WTC11 (cell line): ENCODE results near the gene TNNC2. TPM values are rescaled to one million over a fixed set of nuclear protein-coding genes. Genes with fewer than 3 reads are reported as not detected.
"Not testable (repeated sequence)": the region's sequence is repeated elsewhere in the genome, so short reads cannot be mapped to it uniquely, and the experiment has no call there.

Experiments
- ATAC-seq: fragments of 200-7000 bp; cut with Tn5 transposase; 2 replicates; pipeline ENCODE4 v1.10.0; 2021; ENCODE audit warnings: mild to moderate bottlenecking, moderate library complexity
- CTCF ChIA-PET: fragments of 300-600 bp; sonication (Branson Sonifier 250); formaldehyde crosslinking; loops from one replicate; lab custom pipeline; 2021; ENCODE audit warnings: antibody characterized with exemption; lab: Charles Lee
- POLR2A ChIA-PET: fragments of 350-600 bp; sonication (Branson Sonifier 250); formaldehyde crosslinking; loops from one replicate; lab custom pipeline; 2021; ENCODE audit warnings: antibody characterized with exemption; lab: Charles Lee
- DNase-seq: peaks from one replicate; pipeline ENCODE4 v3.0.0; 2021; ENCODE audit warnings: low spot score
- H3K27ac Mint-ChIP-seq: 2 replicates; pipeline ENCODE4 v1.8.0; 2021; ENCODE audit warnings: mixed read lengths
- H3K27me3 Mint-ChIP-seq: 2 replicates; pipeline ENCODE4 v1.8.0; 2021; ENCODE audit warnings: low read depth, mild to moderate bottlenecking, moderate library complexity, mixed read lengths
- H3K36me3 Mint-ChIP-seq: 2 replicates; pipeline ENCODE4 v1.8.0; 2021; ENCODE audit warnings: mixed read lengths
- H3K4me1 Mint-ChIP-seq: 2 replicates; pipeline ENCODE4 v1.8.0; 2022; ENCODE audit warnings: mixed read lengths
- H3K4me3 Mint-ChIP-seq: 2 replicates; pipeline ENCODE4 v1.8.0; 2021; ENCODE audit warnings: mild to moderate bottlenecking, moderate library complexity, mixed read lengths
- H3K9me3 Mint-ChIP-seq: 2 replicates; pipeline ENCODE4 v1.8.0; 2021; ENCODE audit warnings: mixed read lengths
- CREM ChIP-seq: sonication (generic); formaldehyde crosslinking; IDR thresholded peaks from 2 replicates; pipeline ENCODE4 v1.8.1; 2022; ENCODE audit warnings: mild to moderate bottlenecking, missing genetic modification reagents, moderate library complexity
- E2F1 ChIP-seq: sonication (generic); formaldehyde crosslinking; IDR thresholded peaks from 2 replicates; pipeline ENCODE4 v1.8.0; 2022; ENCODE audit warnings: mild to moderate bottlenecking, missing genetic modification reagents
- GABPB1 ChIP-seq: sonication (generic); formaldehyde crosslinking; IDR thresholded peaks from 2 replicates; pipeline ENCODE4 v1.8.1; 2023; ENCODE audit warnings: mild to moderate bottlenecking, missing genetic modification reagents
- GTF2I ChIP-seq: fragments of 250-450 bp; sonication (Bioruptor Pico); conservative IDR thresholded peaks from 2 replicates; pipeline ENCODE4 v1.4.0; 2021; ENCODE audit warnings: mild to moderate bottlenecking
- HMGA2 ChIP-seq: fragments of 250-450 bp; sonication (Bioruptor Pico); IDR thresholded peaks from 2 replicates; pipeline ENCODE4 v1.4.0; 2021; ENCODE audit warnings: mild to moderate bottlenecking, moderate library complexity
- HMGXB4 ChIP-seq: sonication (generic); formaldehyde crosslinking; IDR thresholded peaks from 2 replicates; pipeline ENCODE4 v1.8.1; 2023; ENCODE audit warnings: mild to moderate bottlenecking, moderate library complexity, missing genetic modification reagents
- IRF1 ChIP-seq: sonication (generic); formaldehyde crosslinking; IDR thresholded peaks from 2 replicates; pipeline ENCODE4 v1.8.0; 2023; ENCODE audit warnings: missing genetic modification reagents
- MAX ChIP-seq: sonication (generic); formaldehyde crosslinking; IDR thresholded peaks from 2 replicates; pipeline ENCODE4 v1.8.0; 2022; ENCODE audit warnings: mild to moderate bottlenecking, missing genetic modification reagents
- MYBL2 ChIP-seq: sonication (generic); formaldehyde crosslinking; IDR thresholded peaks from 2 replicates; pipeline ENCODE4 v1.8.1; 2023; ENCODE audit warnings: mild to moderate bottlenecking, moderate library complexity, missing genetic modification reagents
- NFYB ChIP-seq: sonication (generic); formaldehyde crosslinking; conservative IDR thresholded peaks from 2 replicates; pipeline ENCODE4 v1.8.0; 2022; ENCODE audit warnings: low read depth, missing genetic modification reagents
- NR2C2 ChIP-seq: sonication (generic); formaldehyde crosslinking; IDR thresholded peaks from 2 replicates; pipeline ENCODE4 v1.8.0; 2022; ENCODE audit warnings: mild to moderate bottlenecking, missing genetic modification reagents
- ZNF121 ChIP-seq: sonication (generic); formaldehyde crosslinking; IDR thresholded peaks from 2 replicates; pipeline ENCODE4 v1.8.0; 2023; ENCODE audit warnings: missing genetic modification reagents
- ZNF219 ChIP-seq: sonication (generic); formaldehyde crosslinking; IDR thresholded peaks from 2 replicates; pipeline ENCODE4 v1.8.0; 2023; ENCODE audit warnings: missing genetic modification reagents, mild to moderate bottlenecking, borderline replicate concordance
- ZNF232 ChIP-seq: sonication (generic); formaldehyde crosslinking; IDR thresholded peaks from 2 replicates; pipeline ENCODE4 v1.8.0; 2022; ENCODE audit warnings: mild to moderate bottlenecking, missing genetic modification reagents
- ZNF281 ChIP-seq: sonication (generic); formaldehyde crosslinking; IDR thresholded peaks from 2 replicates; pipeline ENCODE4 v1.8.0; 2023; ENCODE audit warnings: mild to moderate bottlenecking, missing genetic modification reagents
- ZNF425 ChIP-seq: fragments of 250-450 bp; sonication (Bioruptor Pico); conservative IDR thresholded peaks from 2 replicates; pipeline ENCODE4 v1.9.0; 2021; ENCODE audit warnings: mild to moderate bottlenecking
- total RNA-seq: library from RNA; stranded (reverse); gene quantifications from 3 replicates; pipeline ENCODE4 v1.2.3, GENCODE V29; 2021

The TNNC2 gene
- total RNA-seq, 1 experiment from 2014 or later, result 3.0 TPM

- TF ChIP-seq ZNF425 (CRISPR knock-in tag), result no peak
Measured at GRCh38 chr20:45833030-45833882, 6.1 kb upstream of the TNNC2 start, which contains the start of gene SNX21 (continued).

- Mint-ChIP-seq H3K27ac (peak overlapping the region; percentile 88; the same call in 1 of the 2 replicates), H3K9me3 (no peaks in the 10 kb centered on the region), H3K36me3 (peaks cover 3% of the 10 kb centered on the region; the same call in 1 of the 2 replicates), H3K27me3 (no peaks in the 10 kb centered on the region), H3K4me3 (peak overlapping the region; percentile 76), H3K4me1 (peaks cover 18% of the 10 kb centered on the region)
- no peak for DNase-seq
- ChIA-PET CTCF (interaction anchor here (1.2 to 2.7 kb wide), 2 partner anchors 8 to 57 kb away, joined by 5 to 12 read pairs; no protein-coding TSS in a partner anchor), POLR2A (interaction anchor here (0.9 kb wide), 1 partner anchor 101 kb away, joined by 3 read pairs; the partner anchor contains the start of gene PCIF1)
- no peak for ATAC-seq
- no peak for TF ChIP-seq NR2C2 (CRISPR knock-in tag)
- no peak for TF ChIP-seq IRF1 (CRISPR knock-in tag)
- TF ChIP-seq HMGA2 (CRISPR knock-in tag), result no peak
- TF ChIP-seq E2F1, result no peak
- no peak for TF ChIP-seq MAX (CRISPR knock-in tag)
- no peak for TF ChIP-seq HMGXB4 (CRISPR knock-in tag)
- no peak for TF ChIP-seq CREM (CRISPR knock-in tag)
- no peak for TF ChIP-seq ZNF232 (CRISPR knock-in tag)
Measured at GRCh38 chr20:45832619-45833018, 5.5 kb upstream of the TNNC2 start.

- ATAC-seq, H3K36me3 Mint-ChIP-seq, CTCF ChIA-PET, H3K9me3 Mint-ChIP-seq, DNase-seq, POLR2A ChIA-PET, H3K27me3 Mint-ChIP-seq, H3K27ac Mint-ChIP-seq, H3K4me3 Mint-ChIP-seq: not testable (repeated sequence)
- peaks cover 25% of the 10 kb centered on the region for H3K4me1 Mint-ChIP-seq
- TF ChIP-seq GTF2I, result 0 out of 2 replicates have a peak, but pooled peaks have one; percentile 18
- peak; percentile 82 for TF ChIP-seq GABPB1 (CRISPR knock-in tag)
- peak; percentile 49; the same call in 1 of the 2 replicates for TF ChIP-seq ZNF121 (CRISPR knock-in tag)
Measured at GRCh38 chr20:45829673-45830106, 2.6 kb upstream of the TNNC2 start.

- POLR2A ChIA-PET, result no interaction called here
- no peak overlapping the region for H3K4me3 Mint-ChIP-seq
- H3K36me3 Mint-ChIP-seq, result no peaks in the 10 kb centered on the region
- CTCF ChIA-PET, result interaction anchor here (1.0 kb wide), 1 partner anchor 62 kb away, joined by 5 read pairs; no protein-coding TSS in a partner anchor
- ATAC-seq, result no peak
- DNase-seq, result no peak
- peaks cover 11% of the 10 kb centered on the region for H3K27me3 Mint-ChIP-seq
- H3K27ac Mint-ChIP-seq, result no peak overlapping the region
- H3K4me1 Mint-ChIP-seq, result peaks cover 31% of the 10 kb centered on the region
- no peaks in the 10 kb centered on the region for H3K9me3 Mint-ChIP-seq
- TF ChIP-seq ZNF281 (no peak), NFYB (CRISPR knock-in tag) (no peak), MYBL2 (CRISPR knock-in tag) (no peak), ZNF219 (CRISPR knock-in tag) (no peak), E2F1 (no peak)
Measured at GRCh38 chr20:45828589-45828988, 1.5 kb upstream of the TNNC2 start.
